ENCODE measurements around the gene RERE. TPM values are rescaled to one million over a fixed set of nuclear protein-coding genes. Genes with fewer than 3 reads are reported as not detected.

Gene RERE
- total RNA-seq, 2 donors from 2014 or later = 144 to 174 TPM

DNA sequence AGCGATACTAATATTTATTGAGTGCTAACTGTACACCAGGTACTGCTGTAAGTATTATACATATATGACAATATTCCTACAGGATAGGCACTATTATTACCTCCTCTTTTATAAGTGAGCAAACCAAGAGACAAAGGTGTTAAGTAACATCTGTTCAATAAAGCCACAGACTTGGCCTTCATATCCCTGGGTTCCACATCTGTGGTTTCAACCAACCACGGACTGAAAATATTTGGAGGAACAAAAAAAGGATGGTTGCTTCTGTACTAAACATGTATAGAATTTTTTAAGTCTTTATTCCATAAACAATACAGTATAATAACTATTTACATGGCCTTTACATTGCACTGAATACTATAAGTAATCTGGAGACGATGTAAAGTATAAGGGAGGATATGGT lies 95.1 kb downstream of the RERE start:
- no peaks in the 10 kb centered on the region for H3K27me3 ChIP-seq (replicated peaks; ENCODE audit: insufficient read depth)
- no peak overlapping the region for H3K4me3 ChIP-seq
- no peaks in the 10 kb centered on the region for H3K36me3 ChIP-seq
- DNase-seq (ENCODE audit: low spot score) (no peak), ATAC-seq (ENCODE audit: insufficient number of reproducible peaks, low FRiP score, low read depth) (no peak)
- H3K9me3 ChIP-seq = no peaks in the 10 kb centered on the region
- peaks cover 0 to 8% of the 10 kb centered on the region in 2 donors for H3K4me1 ChIP-seq (ENCODE audit: control insufficient read depth in 1 of 2, low read depth in 2 of 2)
- no peak overlapping the region for H3K27ac ChIP-seq
- no peak for TF ChIP-seq CTCF (IDR thresholded peaks at IDR 0.05)

GRCh38 chr1:8721679-8722324 lies 95.6 kb downstream of the RERE start:
- Histone ChIP-seq H3K27me3 (replicated peaks; ENCODE audit: insufficient read depth) (no peaks in the 10 kb centered on the region), H3K9me3 (no peaks in the 10 kb centered on the region), H3K4me1 (ENCODE audit: control insufficient read depth in 1 of 2, low read depth in 2 of 2) (peaks cover 0 to 6% of the 10 kb centered on the region in 2 donors), H3K36me3 (no peaks in the 10 kb centered on the region), H3K27ac (no peak overlapping the region), H3K4me3 (no peak overlapping the region)
- no peak for TF ChIP-seq CTCF (IDR thresholded peaks at IDR 0.05)
- ATAC-seq (ENCODE audit: insufficient number of reproducible peaks, low FRiP score, low read depth) (no peak), DNase-seq (ENCODE audit: low spot score) (no peak)

- Histone ChIP-seq H3K9me3 (no peaks in the 10 kb centered on the region), H3K36me3 (no peaks in the 10 kb centered on the region), H3K27me3 (replicated peaks; ENCODE audit: insufficient read depth) (no peaks in the 10 kb centered on the region), H3K27ac (no peak overlapping the region), H3K4me3 (no peak overlapping the region), H3K4me1 (ENCODE audit: control insufficient read depth in 1 of 2, low read depth in 2 of 2) (no peaks in the 10 kb centered on the region)
- DNase-seq (ENCODE audit: low spot score) (no peak), ATAC-seq (ENCODE audit: insufficient number of reproducible peaks, low FRiP score, low read depth) (no peak)
- no peak for TF ChIP-seq CTCF (IDR thresholded peaks at IDR 0.05)
Measured at GRCh38 chr1:8720347-8720746, 97.1 kb downstream of the RERE start.

- Histone ChIP-seq H3K4me1 (ENCODE audit: control insufficient read depth in 1 of 2, low read depth in 2 of 2) (no peaks in the 10 kb centered on the region), H3K27ac (no peak overlapping the region), H3K27me3 (replicated peaks; ENCODE audit: insufficient read depth) (no peaks in the 10 kb centered on the region), H3K36me3 (no peaks in the 10 kb centered on the region), H3K9me3 (no peaks in the 10 kb centered on the region), H3K4me3 (no peak overlapping the region)
- DNase-seq (ENCODE audit: low spot score) (no peak), ATAC-seq (ENCODE audit: insufficient number of reproducible peaks, low FRiP score, low read depth) (no peak)
- TF ChIP-seq CTCF (IDR thresholded peaks at IDR 0.05) = no peak
Measured at GRCh38 chr1:8718850-8719361, 98.5 kb downstream of the RERE start.

- Histone ChIP-seq H3K4me1 (ENCODE audit: control insufficient read depth in 1 of 2, low read depth in 2 of 2) (peaks cover 12 to 14% of the 10 kb centered on the region in 2 donors), H3K36me3 (no peaks in the 10 kb centered on the region), H3K9me3 (no peaks in the 10 kb centered on the region), H3K4me3 (no peak overlapping the region), H3K27me3 (replicated peaks; ENCODE audit: insufficient read depth) (no peaks in the 10 kb centered on the region), H3K27ac (no peak overlapping the region)
- TF ChIP-seq CTCF (IDR thresholded peaks at IDR 0.05) = no peak
- ATAC-seq (ENCODE audit: insufficient number of reproducible peaks, low FRiP score, low read depth) = no peak
- no peak for DNase-seq (ENCODE audit: low spot score)
Measured at GRCh38 chr1:8717148-8717547, 100.3 kb downstream of the RERE start.
